Measurements from ENCODE around the gene ZNRF3.
"Not testable (repeated sequence)": the region's sequence is repeated elsewhere in the genome, so short reads cannot be mapped to it uniquely, and the experiment has no call there.

Gene ZNRF3

DNA sequence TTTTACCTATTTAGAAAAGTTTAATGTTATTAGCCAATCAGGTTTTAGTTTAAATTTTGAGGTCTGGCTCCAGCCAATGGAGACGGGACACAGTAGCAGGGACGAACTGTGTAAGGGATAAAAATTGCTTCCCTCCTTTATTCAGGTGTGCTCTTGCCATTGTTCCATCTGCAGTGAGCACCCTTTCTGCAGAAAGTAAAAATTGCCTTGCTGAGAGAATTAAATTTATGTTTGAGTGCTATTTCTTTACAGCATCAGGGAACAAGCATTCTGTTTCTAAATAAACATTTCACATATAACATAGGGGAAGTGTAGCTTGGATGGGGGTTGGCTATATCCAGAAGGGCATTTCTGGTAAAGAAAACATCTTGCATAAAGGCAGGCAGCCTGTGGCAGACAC lies 36.4 kb upstream of the ZNRF3 start:
- DNase-seq (ENCODE audit: low read depth), result no peak
- H3K4me3 ChIP-seq (ENCODE audit: low read length), result no peak overlapping the region
- TF ChIP-seq, protein P1, sequence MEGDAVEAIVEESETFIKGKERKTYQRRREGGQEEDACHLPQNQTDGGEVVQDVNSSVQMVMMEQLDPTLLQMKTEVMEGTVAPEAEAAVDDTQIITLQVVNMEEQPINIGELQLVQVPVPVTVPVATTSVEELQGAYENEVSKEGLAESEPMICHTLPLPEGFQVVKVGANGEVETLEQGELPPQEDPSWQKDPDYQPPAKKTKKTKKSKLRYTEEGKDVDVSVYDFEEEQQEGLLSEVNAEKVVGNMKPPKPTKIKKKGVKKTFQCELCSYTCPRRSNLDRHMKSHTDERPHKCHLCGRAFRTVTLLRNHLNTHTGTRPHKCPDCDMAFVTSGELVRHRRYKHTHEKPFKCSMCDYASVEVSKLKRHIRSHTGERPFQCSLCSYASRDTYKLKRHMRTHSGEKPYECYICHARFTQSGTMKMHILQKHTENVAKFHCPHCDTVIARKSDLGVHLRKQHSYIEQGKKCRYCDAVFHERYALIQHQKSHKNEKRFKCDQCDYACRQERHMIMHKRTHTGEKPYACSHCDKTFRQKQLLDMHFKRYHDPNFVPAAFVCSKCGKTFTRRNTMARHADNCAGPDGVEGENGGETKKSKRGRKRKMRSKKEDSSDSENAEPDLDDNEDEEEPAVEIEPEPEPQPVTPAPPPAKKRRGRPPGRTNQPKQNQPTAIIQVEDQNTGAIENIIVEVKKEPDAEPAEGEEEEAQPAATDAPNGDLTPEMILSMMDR (conservative IDR thresholded peaks at IDR 0.05; ENCODE audit: low read length), result no peak

DNA sequence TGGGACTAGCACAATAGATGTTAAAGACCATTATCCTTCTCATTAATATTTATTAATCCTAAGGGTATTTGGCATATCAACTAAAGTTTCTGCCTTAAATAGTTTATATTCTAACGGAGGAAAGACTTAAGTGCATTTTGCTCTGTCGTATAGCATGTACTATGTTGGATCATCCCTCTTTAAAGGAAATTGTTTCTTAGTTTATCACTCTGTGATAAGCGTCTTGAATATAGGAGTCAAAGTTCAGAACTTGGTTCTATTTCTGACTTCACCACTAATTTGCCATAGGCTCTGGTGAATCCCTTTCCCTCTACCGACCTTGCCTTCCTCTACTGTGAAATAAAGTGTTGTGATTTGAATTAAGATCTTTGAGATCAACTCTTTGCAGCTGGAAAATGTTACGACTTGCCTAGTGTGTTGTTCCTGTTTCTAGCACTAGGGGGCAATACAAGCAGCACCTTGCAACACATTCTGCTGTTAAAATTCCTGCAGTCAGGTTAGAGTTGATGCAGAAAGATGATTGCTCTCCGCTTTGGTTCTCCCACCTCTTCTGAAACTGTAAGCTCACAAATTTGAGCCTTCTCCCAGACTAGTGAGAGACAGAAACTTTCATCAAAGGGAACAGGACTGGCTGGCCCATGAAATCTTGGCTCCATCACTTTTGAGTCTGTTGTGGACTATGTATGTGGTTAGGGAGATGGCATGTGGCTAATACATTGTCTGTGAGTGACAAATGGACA lies 27.8 kb upstream of the ZNRF3 start:
- no peak overlapping the region for H3K4me3 ChIP-seq (ENCODE audit: low read length)
- TF ChIP-seq, protein P1 (conservative IDR thresholded peaks at IDR 0.05; ENCODE audit: low read length), result peak; percentile 97
- DNase-seq (ENCODE audit: low read depth), result peak; percentile 69

DNA sequence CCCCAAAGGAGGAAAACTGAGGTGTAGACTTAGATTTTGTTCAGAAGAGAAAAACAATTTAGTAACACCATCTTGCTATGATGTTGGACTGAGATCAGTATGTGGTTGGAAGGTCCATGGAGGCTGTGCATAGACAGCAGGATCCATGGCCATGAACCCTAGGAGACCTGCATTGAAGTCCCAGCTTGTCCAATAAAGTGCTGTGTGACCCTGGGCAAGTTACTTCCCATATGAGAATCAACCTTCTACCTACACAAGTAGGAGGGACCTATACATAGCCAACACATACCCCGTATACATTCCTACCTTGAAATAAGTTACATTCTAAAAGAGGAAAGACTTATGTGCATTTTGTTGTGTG lies 27.3 kb upstream of the ZNRF3 start:
- DNase-seq (ENCODE audit: low read depth), result no peak
- TF ChIP-seq, protein P1 (conservative IDR thresholded peaks at IDR 0.05; ENCODE audit: low read length), result no peak
- no peak overlapping the region for H3K4me3 ChIP-seq (ENCODE audit: low read length)

DNA sequence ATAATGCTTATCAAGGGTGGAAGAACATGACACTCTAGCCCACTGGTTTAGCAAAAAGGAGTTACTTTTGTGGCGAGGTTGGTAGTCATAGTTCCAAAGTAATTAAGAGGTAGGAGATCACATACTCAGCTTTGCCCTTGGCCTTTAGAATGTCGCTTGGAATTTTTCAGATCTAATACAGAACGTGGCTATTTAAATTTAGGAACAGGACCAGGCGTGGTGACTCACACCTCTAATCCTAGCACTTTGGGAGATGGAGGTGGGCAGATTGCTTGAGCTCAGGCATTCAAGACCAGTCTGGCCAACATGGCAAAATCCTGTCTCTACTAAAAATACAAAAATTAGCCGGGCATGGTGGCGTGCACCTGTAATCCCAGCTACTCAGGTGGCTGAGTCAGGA lies 26.1 kb upstream of the ZNRF3 start:
- TF ChIP-seq, protein P1 (conservative IDR thresholded peaks at IDR 0.05; ENCODE audit: low read length), result no peak
- H3K4me3 ChIP-seq (ENCODE audit: low read length), result no peak overlapping the region
- no peak for DNase-seq (ENCODE audit: low read depth)

DNA sequence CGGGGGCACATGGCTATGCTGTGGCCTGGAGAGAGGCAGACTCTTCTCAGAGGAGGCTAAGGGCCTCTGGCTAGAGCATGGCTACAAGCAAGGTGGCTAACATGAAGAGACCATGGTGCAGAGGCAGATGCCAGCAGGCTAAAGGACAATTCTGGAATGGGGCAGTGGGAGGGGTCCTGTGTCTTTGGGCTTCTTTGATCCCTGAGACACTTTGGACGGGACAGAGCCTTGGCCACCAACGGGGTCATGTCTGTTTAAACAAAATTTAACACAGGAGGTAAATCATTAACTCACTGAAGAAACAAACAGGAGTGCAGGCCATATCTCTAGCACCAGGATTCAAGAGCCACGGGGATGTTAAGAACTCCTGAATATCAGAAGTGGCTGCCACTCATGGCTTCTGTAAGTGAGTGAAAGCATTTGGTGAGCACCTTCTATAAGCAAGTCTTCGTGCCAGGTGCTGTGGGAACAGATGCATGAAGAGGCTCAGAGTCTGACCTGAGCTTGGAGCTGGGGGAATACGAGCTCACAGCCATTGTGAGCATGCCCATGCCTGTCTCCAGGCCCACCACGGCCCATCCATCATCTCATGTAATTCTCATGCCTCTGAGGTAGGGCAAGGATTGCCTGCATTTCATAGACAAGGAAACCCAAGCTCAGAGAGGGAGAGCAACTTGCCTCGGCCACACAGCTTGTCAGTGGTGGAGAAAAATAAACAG lies 18.3 kb upstream of the ZNRF3 start:
- TF ChIP-seq, protein P1 (conservative IDR thresholded peaks at IDR 0.05; ENCODE audit: low read length), result no peak
- no peak overlapping the region for H3K4me3 ChIP-seq (ENCODE audit: low read length)
- DNase-seq (ENCODE audit: low read depth), result no peak

DNA sequence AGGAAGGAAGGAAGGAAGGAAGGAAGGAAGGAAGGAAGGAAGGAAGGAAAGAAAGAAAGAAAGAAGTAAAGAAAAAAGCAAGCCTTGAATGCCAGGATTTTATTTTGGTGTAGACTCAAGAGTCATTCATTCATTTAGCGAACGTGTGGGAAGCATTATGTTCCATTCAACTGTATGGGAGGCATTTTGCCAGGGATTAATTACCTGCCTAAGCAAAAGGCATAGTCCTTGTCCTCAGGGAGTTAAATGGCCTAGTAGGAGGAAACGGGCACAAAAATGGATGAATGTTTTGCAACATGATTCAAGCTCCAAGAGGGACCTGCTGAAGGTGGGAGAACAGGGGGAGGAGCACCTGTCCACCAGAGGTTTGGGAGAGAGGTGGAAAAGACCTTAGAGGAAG lies 16.2 kb upstream of the ZNRF3 start:
- DNase-seq (ENCODE audit: low read depth), result no peak
- TF ChIP-seq, protein P1 (conservative IDR thresholded peaks at IDR 0.05; ENCODE audit: low read length), result no peak
- no peak overlapping the region for H3K4me3 ChIP-seq (ENCODE audit: low read length)

DNA sequence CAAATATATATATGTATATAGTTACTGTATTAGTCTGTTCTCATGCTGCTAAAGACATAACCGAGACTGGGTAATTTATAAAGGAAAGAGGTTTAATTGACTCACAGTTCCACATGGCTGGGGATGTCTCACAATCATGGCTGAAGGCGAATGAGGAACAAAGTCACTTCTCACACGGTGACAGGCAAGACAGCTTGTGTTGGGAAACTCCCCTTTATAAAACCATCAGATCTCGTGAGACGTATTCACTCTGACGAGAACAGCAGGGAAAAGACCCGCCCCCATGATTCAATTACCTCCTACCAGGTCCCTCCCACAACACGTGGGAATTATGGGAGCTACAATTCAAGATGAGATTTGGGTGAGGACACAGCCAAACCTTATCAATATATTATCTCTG lies 15.0 kb upstream of the ZNRF3 start:
- not testable (repeated sequence) for DNase-seq (ENCODE audit: low read depth); H3K4me3 ChIP-seq (ENCODE audit: low read length)

Data from AG10803 (cell line).